GM21529 (cell line): ENCODE measurements around the gene CDV3.

Experiments
- ATAC-seq: cut with Tn5 transposase; IDR thresholded peaks from one replicate; pipeline ENCODE4 v1.9.1; 2021; ENCODE audit not compliant: unreplicated experiment

The CDV3 gene

GRCh38 chr3:133563816-133564215 lies 9.7 kb upstream of the CDV3 start:
- ATAC-seq, result no peak

DNA sequence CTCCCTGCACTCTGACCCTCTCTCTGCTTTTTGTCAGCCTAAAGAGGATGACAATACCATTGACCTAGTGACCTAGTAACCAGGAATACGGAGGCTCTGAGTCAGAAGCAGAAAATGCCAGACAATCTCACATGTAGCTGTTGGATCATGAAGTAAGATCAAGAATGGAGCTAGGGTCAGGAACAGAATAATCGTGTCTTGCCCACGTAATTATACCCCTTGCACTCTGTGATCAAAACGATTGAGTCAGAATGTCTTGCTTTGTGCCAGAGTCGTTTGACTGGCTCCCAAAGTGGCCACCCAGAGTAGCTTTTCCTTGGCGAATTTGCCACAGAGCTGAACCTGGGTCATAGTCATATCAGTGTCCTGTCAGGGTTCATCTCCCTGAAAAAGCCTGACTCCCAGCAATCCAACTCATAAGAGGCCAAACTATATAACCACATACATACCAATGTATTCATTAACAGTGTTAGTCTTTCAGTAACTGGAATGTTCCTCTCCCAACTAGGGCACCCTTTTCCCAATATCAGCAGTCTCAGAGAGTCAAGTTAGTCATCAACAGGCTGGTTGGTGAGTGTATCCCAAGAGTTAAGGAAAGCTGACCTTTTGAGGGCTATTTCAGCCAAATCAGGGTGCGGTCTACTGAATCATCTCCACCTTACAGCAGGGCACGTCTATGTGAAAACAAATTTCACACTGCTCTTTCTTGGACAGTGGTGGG lies 5.0 kb upstream of the CDV3 start:
- no peak for ATAC-seq

GRCh38 chr3:133570139-133570936 lies 3.1 kb upstream of the CDV3 start:
- no peak for ATAC-seq

GRCh38 chr3:133570937-133571320 lies 2.6 kb upstream of the CDV3 start:
- no peak for ATAC-seq

GRCh38 chr3:133572158-133573053 lies 1.1 kb upstream of the CDV3 start:
- peak; percentile 18 for ATAC-seq

- peak; percentile 72 for ATAC-seq
Measured at GRCh38 chr3:133573054-133573628, 345 bp upstream of the CDV3 start.

- peak; percentile 32 for ATAC-seq
Measured at GRCh38 chr3:133574260-133574881, 885 bp downstream of the CDV3 start.

DNA sequence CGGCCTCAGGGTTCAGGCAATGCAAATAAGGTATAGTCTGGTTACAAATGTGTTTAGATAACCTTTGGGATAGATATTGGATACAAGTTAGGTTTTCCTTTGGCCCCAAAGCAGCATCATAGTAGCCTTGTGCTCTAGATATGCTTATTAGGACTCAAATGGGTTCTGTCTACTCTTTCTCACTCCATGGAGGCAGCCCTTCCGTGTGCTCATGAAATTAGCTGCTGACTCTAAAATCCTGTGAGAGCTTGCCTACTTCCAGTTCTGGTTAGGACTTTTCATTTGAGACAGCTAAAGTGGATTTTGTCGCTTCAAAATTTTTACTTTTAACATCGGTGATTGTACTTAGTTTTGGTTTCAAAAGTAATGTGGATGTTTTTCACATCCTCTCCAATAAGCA lies 1.6 kb downstream of the CDV3 start:
- no peak for ATAC-seq

- no peak for ATAC-seq
Measured at GRCh38 chr3:133576169-133576568, 2.7 kb downstream of the CDV3 start.

DNA sequence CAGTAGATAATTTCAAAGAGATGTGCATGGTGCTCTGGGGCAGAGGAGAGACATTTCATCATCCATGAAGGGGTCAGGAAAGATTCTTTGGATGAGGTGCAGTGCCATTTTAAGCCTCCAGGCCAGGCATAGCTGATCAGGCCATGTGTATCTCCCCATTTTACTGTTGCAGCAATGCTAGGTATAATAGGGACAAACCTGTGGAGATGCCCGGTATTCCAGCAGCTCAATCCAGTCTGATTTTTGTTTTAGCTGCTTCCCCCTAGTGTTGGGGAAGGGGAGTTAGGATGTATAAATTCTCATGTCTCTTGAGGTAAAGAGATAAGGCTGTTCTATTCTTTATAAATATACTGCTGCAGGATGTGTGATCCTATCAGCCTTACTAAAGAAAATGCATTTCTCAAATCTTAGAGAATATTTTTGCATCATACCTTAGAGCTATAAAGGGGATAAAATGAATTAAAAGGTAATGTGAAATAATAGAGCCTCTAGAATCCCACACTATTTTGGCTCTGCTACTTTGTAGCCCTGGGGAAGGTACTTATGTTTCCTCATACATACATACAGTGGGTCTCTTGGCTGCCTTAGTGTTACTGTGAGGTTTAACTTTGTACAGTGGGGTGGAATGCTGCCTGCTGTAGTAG lies 5.2 kb downstream of the CDV3 start:
- no peak for ATAC-seq

DNA sequence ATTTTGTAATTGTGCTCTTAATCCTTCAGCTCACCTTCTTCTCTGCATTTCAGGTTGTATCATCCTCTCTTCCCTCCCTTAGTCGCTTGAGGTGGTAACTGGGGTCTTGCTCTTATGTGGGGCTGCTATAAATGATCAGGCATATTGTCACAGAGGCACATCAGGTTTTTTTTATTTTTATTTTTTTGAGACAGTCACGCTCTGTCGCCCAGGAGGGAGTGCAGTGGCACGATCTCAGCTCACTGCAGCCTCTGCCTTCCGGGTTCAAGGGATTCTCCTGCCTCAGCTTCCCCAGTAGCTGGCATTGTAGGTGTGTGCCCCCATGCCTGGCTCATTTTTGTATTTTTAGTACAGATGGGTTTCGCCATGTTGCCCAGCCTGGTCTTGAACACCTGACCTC lies 9.9 kb downstream of the CDV3 start:
- ATAC-seq, result no peak

GRCh38 chr3:133588035-133588434 lies 14.5 kb downstream of the CDV3 start:
- no peak for ATAC-seq

DNA sequence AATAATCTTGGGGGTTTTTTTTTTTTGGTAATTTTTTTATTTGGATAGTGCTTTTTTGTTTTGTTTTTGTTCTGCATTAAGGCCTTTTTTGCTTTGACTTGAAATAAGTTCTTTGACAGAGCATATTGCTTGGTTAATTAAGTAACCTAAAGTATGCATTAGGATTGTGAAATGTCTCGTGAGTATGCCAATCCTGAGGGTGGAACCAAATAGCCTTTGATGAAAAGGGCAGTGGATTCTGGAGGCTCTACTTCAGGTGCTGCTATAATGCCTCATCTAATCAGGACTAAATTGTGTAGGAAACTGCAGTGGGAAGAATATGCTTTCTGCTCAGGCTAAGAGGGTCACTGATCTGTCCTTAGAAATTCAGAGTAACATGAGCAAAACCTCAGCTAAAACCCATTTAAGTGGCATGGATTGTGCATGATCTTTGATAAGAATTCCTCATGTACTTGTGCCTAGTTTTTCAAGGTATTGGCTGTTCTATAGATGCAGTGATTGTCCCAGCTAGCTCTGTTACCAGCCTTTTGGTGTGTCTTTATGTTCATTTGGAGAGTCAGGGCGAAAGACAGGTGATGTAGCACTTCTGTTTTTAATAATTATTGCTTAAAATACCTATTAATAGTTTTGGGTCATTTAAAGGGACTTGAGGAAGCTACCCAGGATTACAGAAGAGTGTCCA lies 15.4 kb downstream of the CDV3 start:
- ATAC-seq, result no peak

DNA sequence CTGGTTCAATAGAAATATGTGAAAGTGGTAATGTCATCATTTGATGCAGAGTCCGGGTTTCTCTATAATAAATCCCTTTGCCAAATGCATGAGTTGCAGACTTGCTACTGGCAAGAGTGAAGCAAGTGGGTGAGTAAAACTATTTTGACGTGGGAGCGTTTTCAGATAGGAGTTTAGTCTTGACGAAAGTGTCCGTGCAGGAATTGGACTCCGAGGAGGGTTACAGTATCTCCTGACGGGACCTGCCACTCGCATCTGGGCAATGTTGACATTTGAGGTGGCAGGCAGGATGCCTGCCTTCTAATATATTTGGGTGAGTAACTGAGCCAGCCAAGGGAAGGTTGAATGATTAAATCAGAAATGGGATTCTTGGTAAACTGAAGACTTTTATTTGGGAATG lies 16.0 kb downstream of the CDV3 start:
- ATAC-seq, result no peak

DNA sequence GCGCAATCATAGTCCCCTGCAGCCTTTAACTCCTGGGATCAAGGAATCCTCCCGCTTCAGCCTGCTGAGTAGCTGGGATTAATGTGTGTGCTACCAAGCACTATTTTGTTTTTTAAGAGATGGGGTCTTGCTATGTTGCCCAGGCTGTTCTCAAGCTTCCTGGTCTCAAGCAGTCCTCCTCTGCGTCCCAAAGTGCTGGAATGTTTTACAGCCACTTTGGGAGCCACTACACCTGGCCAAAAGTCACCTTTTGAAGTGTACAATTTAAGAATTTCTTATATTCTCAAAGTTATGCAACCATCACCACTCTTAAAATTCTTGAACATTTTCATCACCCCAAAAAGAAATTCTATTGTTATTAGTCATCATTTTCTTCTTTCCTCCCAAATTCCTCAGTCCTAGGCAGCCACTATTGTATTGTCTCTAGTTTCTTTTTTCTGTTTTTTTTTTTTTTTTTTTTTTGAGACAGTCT lies 17.8 kb downstream of the CDV3 start:
- no peak for ATAC-seq

DNA sequence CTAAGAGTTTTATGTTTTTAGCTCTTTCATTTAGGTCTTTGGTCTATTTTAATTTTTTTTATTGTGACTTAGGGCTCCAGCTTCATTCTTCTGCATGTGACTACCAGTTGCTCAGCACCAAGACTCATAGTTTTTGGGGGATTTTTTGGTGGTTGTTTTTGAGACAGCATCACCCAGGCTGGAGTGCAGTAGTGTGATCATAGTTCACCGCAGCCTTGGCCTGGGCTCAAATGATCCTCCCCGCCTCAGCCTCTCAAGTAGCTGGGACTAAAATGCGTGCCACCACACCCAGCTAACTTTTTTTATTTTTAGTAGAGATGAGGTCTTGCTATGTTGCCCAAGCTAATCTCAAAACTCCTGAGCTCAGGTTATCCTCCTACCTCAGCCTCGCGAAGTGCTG lies 19.4 kb downstream of the CDV3 start:
- ATAC-seq, result peak; percentile 55

DNA sequence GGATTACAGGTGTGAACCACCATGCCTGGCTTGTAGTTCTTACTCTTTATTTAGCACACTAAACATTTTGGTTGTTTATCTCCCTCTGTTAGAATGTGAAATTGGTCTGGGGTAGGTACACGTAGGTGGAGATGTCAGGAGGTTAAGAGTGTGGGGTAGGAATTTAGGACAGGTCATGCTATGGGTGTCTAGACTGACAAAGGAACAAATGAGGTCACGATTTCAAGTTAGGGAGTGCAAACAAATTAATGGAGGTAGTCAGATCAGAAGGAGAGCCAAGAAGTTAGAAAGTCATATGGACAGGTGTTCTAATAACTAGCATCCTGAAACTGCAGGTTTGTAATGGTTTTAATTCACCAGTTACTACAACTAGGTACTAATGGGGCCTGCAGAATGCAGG lies 19.8 kb downstream of the CDV3 start:
- ATAC-seq, result peak; percentile 15

DNA sequence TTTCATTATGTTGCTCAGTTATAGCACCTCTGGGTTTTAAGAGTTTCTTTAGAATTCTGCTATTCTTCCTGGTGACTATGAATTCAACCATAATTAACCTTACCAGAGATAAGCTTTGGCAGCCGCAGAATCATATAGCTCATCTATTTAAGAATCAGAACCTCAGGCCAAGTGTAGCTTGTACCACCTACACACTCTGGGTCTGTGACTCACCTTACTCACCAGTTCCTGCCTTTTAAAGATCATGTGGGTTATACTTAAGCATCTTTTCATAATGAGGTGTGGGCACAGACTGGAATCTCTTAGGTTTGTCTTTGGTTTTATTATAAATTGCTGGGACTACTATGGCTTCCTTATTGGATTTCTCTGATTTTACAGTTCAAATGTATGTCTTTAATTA lies 21.9 kb downstream of the CDV3 start:
- ATAC-seq, result no peak

DNA sequence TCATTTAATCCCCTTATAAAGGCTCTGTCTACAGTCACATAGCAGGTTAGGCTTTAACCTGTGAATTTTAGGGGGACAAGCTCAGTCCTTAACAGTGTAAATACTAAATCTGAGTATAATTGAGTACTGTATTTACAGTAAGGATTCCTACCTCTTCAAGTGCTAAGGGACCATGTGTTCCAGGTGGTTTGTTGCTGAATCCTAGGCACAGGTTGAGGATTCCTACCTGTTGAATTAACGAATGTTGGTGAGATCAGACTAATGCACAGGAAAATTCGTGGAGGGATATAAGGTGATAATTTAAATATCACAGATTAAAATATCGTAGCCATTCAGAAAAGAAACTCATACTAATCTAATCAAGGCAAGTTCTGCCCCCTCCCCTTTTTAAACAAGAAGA lies 24.9 kb downstream of the CDV3 start:
- ATAC-seq, result no peak

DNA sequence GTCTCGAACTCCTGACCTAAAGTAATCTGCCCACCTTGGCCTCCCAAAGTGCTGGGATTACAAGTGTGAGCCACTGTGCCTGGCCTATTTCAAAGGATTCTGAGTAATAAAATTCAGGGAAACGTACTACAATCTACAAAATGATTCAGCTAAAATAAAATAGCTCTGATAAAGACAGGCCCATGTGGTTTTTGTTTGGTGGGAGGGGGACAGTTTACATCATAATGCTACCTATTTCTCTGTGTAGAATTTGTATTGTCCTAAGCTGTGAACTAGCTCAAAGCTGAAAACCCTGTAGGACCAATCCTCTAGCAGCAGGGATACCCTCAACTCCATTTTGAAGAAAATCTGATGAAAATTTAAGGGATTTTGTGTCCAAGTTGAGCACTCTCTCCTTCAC lies 25.8 kb downstream of the CDV3 start:
- no peak for ATAC-seq
